IMR-90 (cell line): ENCODE data around the gene PHLPP2. TPM values are rescaled to one million over a fixed set of nuclear protein-coding genes. Genes with fewer than 3 reads are reported as not detected.

ENCODE experiments used
- ATAC-seq: fragments of 200-7000 bp; cut with Tn5 transposase; 2 replicates; pipeline ENCODE4 v1.9.1; 2020; ENCODE audit warnings: low read depth, mild to moderate bottlenecking, moderate library complexity
- BruUV-seq: library from RNA; stranded (reverse); fragments of 400-500 nt; replicated peaks from 2 replicates; lab custom pipeline; 2021; lab: Mats Ljungman, UMichigan
- CTCF ChIA-PET: fragments of 300-600 bp; formaldehyde crosslinking; extraction: SDS; loops from one replicate; lab custom pipeline; 2021; ENCODE audit warnings: antibody characterized with exemption; lab: Yijun Ruan, JAX
- POLR2A ChIA-PET: fragments of 300-600 bp; sonication (Branson Sonifier 250); formaldehyde crosslinking; loops from one replicate; lab custom pipeline; 2022; ENCODE audit warnings: antibody characterized with exemption; ENCODE audit not compliant: unreplicated experiment; lab: Charles Lee
- DNase-seq: peaks from one replicate; pipeline ENCODE4 v3.0.0; 2013
- H2AFZ ChIP-seq: replicated peaks from 2 replicates; pipeline ENCODE3; 2013; ENCODE audit warnings: low read length, mild to moderate bottlenecking; ENCODE audit not compliant: poor library complexity
- H2AK5ac ChIP-seq: 2 replicates; pipeline ENCODE4 v1.6.1; 2013; ENCODE audit warnings: low read depth, low read length, inconsistent platforms
- H2AK9ac ChIP-seq: replicated peaks from 2 replicates; pipeline ENCODE3; 2013; ENCODE audit warnings: mild to moderate bottlenecking, low read depth, low read length, moderate library complexity; ENCODE audit not compliant: poor library complexity
- H2BK120ac ChIP-seq: 2 replicates; pipeline ENCODE4 v1.6.1; 2013; ENCODE audit warnings: low read depth, low read length, inconsistent platforms
- H2BK15ac ChIP-seq: 3 replicates; pipeline ENCODE4 v1.6.1; 2013; ENCODE audit warnings: low read depth, low read length, inconsistent platforms
- H2BK20ac ChIP-seq: 2 replicates; pipeline ENCODE4 v1.6.1; 2013; ENCODE audit warnings: low read depth, mild to moderate bottlenecking, inconsistent platforms, low read length, moderate library complexity
- H2BK5ac ChIP-seq: 2 replicates; pipeline ENCODE4 v1.6.1; 2013; ENCODE audit warnings: mild to moderate bottlenecking, low read depth, low read length, inconsistent platforms; ENCODE audit not compliant: poor library complexity, severe bottlenecking
- H3K14ac ChIP-seq: replicated peaks from 2 replicates; pipeline ENCODE4 v1.6.1; 2013; ENCODE audit warnings: low read depth, low read length, inconsistent platforms
- H3K18ac ChIP-seq: 2 replicates; pipeline ENCODE4 v1.6.1; 2013; ENCODE audit warnings: low read depth, low read length, control low read depth
- H3K23ac ChIP-seq: 2 replicates; pipeline ENCODE4 v1.6.1; 2013; ENCODE audit warnings: low read depth, low read length, inconsistent platforms
- H3K27ac ChIP-seq: 2 replicates; pipeline ENCODE4 v1.5.1; 2013; ENCODE audit warnings: mild to moderate bottlenecking, control low read depth, low read length; ENCODE audit not compliant: insufficient read depth
- H3K27me3 ChIP-seq: 2 replicates; pipeline ENCODE4 v1.6.1; 2013; ENCODE audit warnings: low read length; ENCODE audit not compliant: control insufficient read depth, insufficient read depth
- H3K36me3 ChIP-seq: 2 replicates; pipeline ENCODE4 v1.6.1; 2013; ENCODE audit warnings: low read length, mixed read lengths; ENCODE audit not compliant: control insufficient read depth, insufficient read depth
- H3K4ac ChIP-seq: 2 replicates; pipeline ENCODE4 v1.6.1; 2013; ENCODE audit warnings: low read depth, low read length, inconsistent platforms
- H3K4me1 ChIP-seq: 2 replicates; pipeline ENCODE4 v1.6.1; 2013; ENCODE audit warnings: low read length, mixed read lengths; ENCODE audit not compliant: control insufficient read depth, insufficient read depth
- H3K4me2 ChIP-seq: 2 replicates; pipeline ENCODE4 v1.6.1; 2013; ENCODE audit warnings: low read depth, mild to moderate bottlenecking, control low read depth, low read length, moderate library complexity
- H3K4me3 ChIP-seq: 2 replicates; pipeline ENCODE4 v1.5.1; 2013; ENCODE audit warnings: low read depth, mild to moderate bottlenecking, control low read depth, low read length, moderate library complexity; ENCODE audit not compliant: insufficient read depth
- H3K56ac ChIP-seq: 2 replicates; pipeline ENCODE4 v1.6.1; 2013; ENCODE audit warnings: low read length, inconsistent platforms; ENCODE audit not compliant: insufficient read depth; ENCODE audit errors: extremely low read depth
- H3K79me1 ChIP-seq, 2 experiments: 2 replicates each; pipeline ENCODE4 v1.6.1; 2013; ENCODE audit warnings: low read length in 2 of 2, inconsistent platforms in 1 of 2, low read depth in 1 of 2
- H3K9ac ChIP-seq: 2 replicates; pipeline ENCODE4 v1.6.1; 2013; ENCODE audit warnings: low read depth, low read length, control low read depth
- H3K9me1 ChIP-seq: 2 replicates; pipeline ENCODE4 v1.6.1; 2013; ENCODE audit warnings: low read length, inconsistent platforms; ENCODE audit not compliant: insufficient read depth
- H3K9me3 ChIP-seq: 2 replicates; pipeline ENCODE4 v1.6.1; 2013; ENCODE audit warnings: low read length; ENCODE audit not compliant: control insufficient read depth, insufficient read depth
- H4K20me1 ChIP-seq: 2 replicates; pipeline ENCODE4 v1.6.1; 2013; ENCODE audit warnings: low read length, inconsistent platforms; ENCODE audit not compliant: insufficient read depth
- H4K5ac ChIP-seq: 2 replicates; pipeline ENCODE4 v1.6.1; 2013; ENCODE audit warnings: mild to moderate bottlenecking, low read depth, low read length, control low read depth
- H4K8ac ChIP-seq, 2 experiments: 2 replicates each; pipeline ENCODE4 v1.6.1; 2013; ENCODE audit warnings: low read depth in 2 of 2, low read length in 2 of 2, control low read depth in 1 of 2, inconsistent platforms in 1 of 2
- H4K91ac ChIP-seq: 2 replicates; pipeline ENCODE4 v1.6.1; 2013; ENCODE audit warnings: low read depth, low read length, inconsistent platforms; ENCODE audit not compliant: insufficient read depth
- CHD1 ChIP-seq: IDR thresholded peaks from 2 replicates; pipeline ENCODE4 v1.6.1; 2012; ENCODE audit warnings: low read depth, low read length, improper control_type of control experiment
- MAFK ChIP-seq: IDR thresholded peaks from 2 replicates; pipeline ENCODE4 v1.6.1; 2012; ENCODE audit warnings: low read depth, low read length, improper control_type of control experiment
- NFE2L2 ChIP-seq: fragments of 150-350 bp; IDR thresholded peaks from 2 replicates; pipeline ENCODE4 v1.6.1; 2016; ENCODE audit warnings: low read depth, mild to moderate bottlenecking, low read length
- RAD21 ChIP-seq: IDR thresholded peaks from 2 replicates; pipeline ENCODE4 v1.6.1; 2012; ENCODE audit warnings: low read length, improper control_type of control experiment
- WGBS, 2 experiments: methylation state at CpG; one replicate each; pipeline versions ENCODE4 v1.1.5 to v1.1.7; 2013; ENCODE audit warnings: missing lambda C conversion rate in 2 of 2; ENCODE audit not compliant: insufficient read length in 1 of 2; ENCODE audit errors: extremely low coverage in 2 of 2; 5-methylcytosine and 5-hydroxymethylcytosine counted together
- dilution Hi-C: fragments of 300-500 bp; cut with HindIII; formaldehyde crosslinking; loops from one replicate; pipeline ENCODE4 v1.14.3; 2018; ENCODE audit warnings: low sequenced_read_pairs; ENCODE audit not compliant: unreplicated experiment
- in situ Hi-C: fragments of 300-500 bp; cut with MboI; formaldehyde crosslinking; loops from 3 replicates; pipeline ENCODE4 v1.14.3; 2019; ENCODE audit warnings: low sequenced_read_pairs, inconsistent platforms, mixed read lengths
- intact Hi-C: fragments of 100-400 bp; cut with micrococcal nuclease; formaldehyde crosslinking; loops from 2 replicates; pipeline ENCODE4 v1.10.0; 2022
- polyA plus RNA-seq, 3 experiments: library from polyadenylated mRNA; depleted of rRNA; stranded (reverse); fragments of >200 nt; gene quantifications; 2 replicates each; pipeline ENCODE4 v1.2.3, GENCODE V29; 2012; ENCODE audit warnings: low replicate concordance in 1 of 3
- total RNA-seq: library from RNA; depleted of rRNA; stranded (reverse); fragments of >200 nt; gene quantifications from 2 replicates; pipeline ENCODE4 v1.2.3, GENCODE V29; 2012
- TF ChIP-seq, protein P1 (sequence below): fragments of 150-350 bp; IDR thresholded peaks from 2 replicates; pipeline ENCODE4 v1.6.1; 2017; ENCODE audit warnings: mild to moderate bottlenecking, antibody characterized with exemption, low read length, low read depth

PHLPP2 gene
- total and polyA plus RNA-seq, 2 of the 4 experiments (the other 2 are of a cell fraction), result 6.8 to 10.2 TPM

DNA sequence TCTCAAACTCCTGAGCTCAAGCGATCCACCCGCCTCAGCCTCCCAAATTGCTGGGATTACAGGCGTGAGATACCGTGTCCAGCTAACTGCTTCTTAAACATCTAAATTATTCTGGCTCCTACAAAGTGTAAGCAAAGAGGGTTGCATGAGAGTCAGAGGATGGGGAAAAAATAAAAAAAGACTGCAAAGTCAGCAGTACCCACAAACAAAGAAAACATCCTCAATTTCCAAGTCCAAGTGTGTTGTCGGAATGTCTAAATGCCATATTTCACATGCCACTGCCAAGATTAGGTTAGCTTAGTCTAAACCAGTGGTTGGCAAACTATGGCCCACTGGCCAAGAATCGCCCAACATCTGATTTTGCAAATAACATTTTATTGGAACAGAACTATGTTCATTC is 13.0 kb upstream of the PHLPP2 start:
- Histone ChIP-seq H2BK15ac (no peak overlapping the region), H3K18ac (no peak overlapping the region), H3K56ac (no peak overlapping the region), H3K4me3 (no peak overlapping the region), H3K9me1 (no peaks in the 10 kb centered on the region; the same call in 1 of the 2 replicates), H3K14ac (no peak overlapping the region), H3K36me3 (peaks cover 34% of the 10 kb centered on the region), H4K91ac (no peak overlapping the region), H4K8ac (no peak overlapping the region), H4K5ac (no peak overlapping the region), H2BK5ac (no peak overlapping the region), H3K4me1 (no peaks in the 10 kb centered on the region), H4K20me1 (no peaks in the 10 kb centered on the region), H3K4me2 (no peak overlapping the region), H2AFZ (no peak overlapping the region), H3K23ac (no peak overlapping the region), H3K9ac (no peak overlapping the region), H3K4ac (no peak overlapping the region), H3K27me3 (no peaks in the 10 kb centered on the region), H2AK5ac (no peak overlapping the region), H2BK120ac (no peak overlapping the region), H2AK9ac (no peak overlapping the region), H3K27ac (no peak overlapping the region), H3K79me1 (peaks cover 3 to 9% of the 10 kb centered on the region in 2 experiments; a peak in 3 of 4 replicates), H3K9me3 (no peaks in the 10 kb centered on the region), H2BK20ac (no peak overlapping the region)
- ChIA-PET CTCF (interaction anchor here (0.6 kb wide), 1 partner anchor 370 kb away, joined by 3 read pairs; no protein-coding TSS in a partner anchor), POLR2A (no interaction called here)
- no TSS peak for BruUV-seq
- in situ Hi-C loops, result no loop called here
- intact Hi-C loops, result no loop called here
- DNase-seq (no peak), ATAC-seq (no peak)
- TF ChIP-seq NFE2L2 (no peak), CHD1 (no peak), MAFK (peak; percentile 31; the same call in 1 of the 2 replicates), RAD21 (no peak)
- TF ChIP-seq, protein P1, sequence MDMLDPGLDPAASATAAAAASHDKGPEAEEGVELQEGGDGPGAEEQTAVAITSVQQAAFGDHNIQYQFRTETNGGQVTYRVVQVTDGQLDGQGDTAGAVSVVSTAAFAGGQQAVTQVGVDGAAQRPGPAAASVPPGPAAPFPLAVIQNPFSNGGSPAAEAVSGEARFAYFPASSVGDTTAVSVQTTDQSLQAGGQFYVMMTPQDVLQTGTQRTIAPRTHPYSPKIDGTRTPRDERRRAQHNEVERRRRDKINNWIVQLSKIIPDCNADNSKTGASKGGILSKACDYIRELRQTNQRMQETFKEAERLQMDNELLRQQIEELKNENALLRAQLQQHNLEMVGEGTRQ, result no peak
- dilution Hi-C loops, result no loop called here
- 100% methylated on average over 1 of the region's 6 CpGs; no CpG with 5 or more reads in 1 of the 2 experiments for WGBS, 2 experiments
